Effector CD4-positive, alpha-beta T cell (primary cell): ENCODE data around the gene PLSCR5.

Source experiments
- DNase-seq: peaks from one replicate; pipeline ENCODE4 v3.0.0-alpha.2; 2020

PLSCR5 gene

GRCh38 chr3:146543461-146544001 lies 61.6 kb downstream of the PLSCR5 start:
- DNase-seq, result no peak

- DNase-seq, result no peak
Observed at GRCh38 chr3:146542978-146543377, 62.2 kb downstream of the PLSCR5 start.

- no peak for DNase-seq
Observed at GRCh38 chr3:146542179-146542578, 63.0 kb downstream of the PLSCR5 start.

GRCh38 chr3:146540978-146541377 lies 64.2 kb downstream of the PLSCR5 start:
- DNase-seq, result no peak

DNA sequence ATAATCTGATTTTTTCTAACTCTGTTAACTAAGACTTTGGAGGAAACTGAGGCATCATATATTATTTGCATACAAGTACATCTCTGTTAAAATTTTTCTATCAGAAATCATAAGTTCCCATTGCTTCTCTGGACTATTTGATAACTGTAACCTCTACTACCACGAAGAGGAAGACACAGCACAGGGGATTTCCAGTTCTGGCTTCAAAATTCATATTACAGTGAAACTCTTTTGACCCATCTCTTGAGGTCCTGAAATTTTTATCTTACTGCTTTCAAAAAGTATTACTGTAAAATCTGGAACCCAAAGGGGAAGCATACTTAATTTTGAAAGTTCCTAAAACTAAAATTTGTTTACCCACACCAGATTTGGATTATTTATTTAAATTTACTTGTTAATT lies 64.9 kb downstream of the PLSCR5 start:
- DNase-seq, result no peak

DNA sequence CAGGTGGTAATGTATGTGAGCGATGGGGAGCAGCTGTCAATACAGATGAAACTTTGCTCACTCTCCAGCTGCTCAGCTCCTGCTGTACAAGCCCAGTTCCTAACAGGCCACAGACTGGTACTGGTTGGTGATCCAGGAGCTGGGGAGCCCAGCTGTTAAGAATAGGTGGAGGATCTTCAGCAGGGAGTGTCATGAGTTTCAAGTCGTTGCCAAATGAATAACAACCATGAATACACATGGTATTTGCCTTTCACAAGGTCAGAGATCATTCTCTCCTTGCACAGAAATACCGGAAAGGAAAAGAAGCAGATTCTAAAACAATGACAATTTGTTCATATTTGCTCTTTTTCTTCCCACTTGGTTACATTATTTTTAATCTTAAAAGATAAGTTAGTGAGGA lies 65.8 kb downstream of the PLSCR5 start:
- no peak for DNase-seq

- DNase-seq, result no peak
Observed at GRCh38 chr3:146537603-146538002, 67.5 kb downstream of the PLSCR5 start.

DNA sequence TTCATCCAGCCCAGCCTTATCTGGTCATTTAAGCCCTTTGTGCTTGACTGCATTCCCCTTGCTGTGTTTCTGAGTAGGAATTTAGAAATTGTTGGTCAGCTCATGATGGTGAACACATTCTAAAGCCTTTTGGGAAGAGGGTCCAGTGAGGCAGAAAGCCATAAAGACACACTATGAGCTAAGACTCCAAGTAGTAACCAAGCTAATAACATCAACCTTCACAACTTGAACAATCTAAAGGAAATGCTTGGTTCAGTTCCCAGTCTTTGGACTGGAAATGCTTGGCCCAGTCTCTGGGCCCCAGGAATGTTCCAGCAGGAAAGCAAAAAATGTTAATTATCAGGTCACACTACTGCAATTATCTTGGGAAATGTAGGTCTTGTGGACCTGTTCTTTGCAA lies 68.5 kb downstream of the PLSCR5 start:
- no peak for DNase-seq
